GM18858 (cell line): ENCODE data around the gene EYS.

Experiments used
- ATAC-seq: cut with Tn5 transposase; IDR thresholded peaks from one replicate; pipeline ENCODE4 v1.9.1; 2021; ENCODE audit not compliant: unreplicated experiment

EYS gene

GRCh38 chr6:63716169-63716568 lies 1990.9 kb downstream of the EYS start:
- peak; percentile 54 for ATAC-seq

- no peak for ATAC-seq
These were observed 1992.9 kb downstream of the EYS start for GRCh38 chr6:63714091-63714490.

- no peak for ATAC-seq
These were observed 1993.7 kb downstream of the EYS start for GRCh38 chr6:63713332-63713731.

- no peak for ATAC-seq
These were observed 1997.9 kb downstream of the EYS start for GRCh38 chr6:63709148-63709547.

DNA sequence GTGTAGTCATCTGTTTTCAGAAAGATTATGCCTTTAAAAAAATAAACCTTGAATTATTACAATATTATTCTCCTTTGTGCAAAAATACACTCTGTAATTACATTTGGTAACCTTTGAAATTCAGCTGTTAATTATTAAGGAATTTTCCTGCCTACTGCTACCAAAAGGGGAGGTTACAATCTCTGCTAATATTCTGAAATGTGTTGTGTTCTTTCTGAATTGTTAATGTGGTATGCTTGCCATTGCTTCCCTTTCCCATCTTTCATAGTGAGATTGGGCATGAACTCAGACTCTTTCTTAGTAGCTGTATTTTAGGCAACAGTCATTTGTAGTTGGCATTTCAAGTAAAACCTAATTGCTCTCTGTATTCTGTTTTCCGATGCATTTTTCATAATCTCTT lies 1998.4 kb downstream of the EYS start:
- no peak for ATAC-seq

GRCh38 chr6:63706630-63707029 lies 2000.4 kb downstream of the EYS start:
- no peak for ATAC-seq

- no peak for ATAC-seq
These were observed 2001.3 kb downstream of the EYS start for GRCh38 chr6:63705707-63706106.

DNA sequence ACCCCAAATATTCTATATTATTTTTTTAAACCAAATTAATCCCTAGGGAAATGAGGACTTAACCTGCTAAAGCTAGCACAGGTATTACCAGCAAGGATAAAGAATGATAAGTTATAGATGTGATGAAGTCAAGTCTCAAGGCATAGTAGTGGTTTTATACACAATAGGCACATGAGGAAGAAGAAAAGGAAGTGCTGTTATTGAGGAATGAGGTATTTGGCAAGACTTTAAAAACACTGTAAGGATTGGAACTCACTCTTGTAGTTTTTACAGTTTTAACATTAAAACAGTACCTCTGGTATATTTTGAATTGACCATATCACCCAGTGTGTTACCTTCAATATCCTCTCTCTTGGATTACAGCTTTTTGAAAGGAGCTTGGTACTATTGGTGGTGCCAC lies 2016.8 kb downstream of the EYS start:
- no peak for ATAC-seq

DNA sequence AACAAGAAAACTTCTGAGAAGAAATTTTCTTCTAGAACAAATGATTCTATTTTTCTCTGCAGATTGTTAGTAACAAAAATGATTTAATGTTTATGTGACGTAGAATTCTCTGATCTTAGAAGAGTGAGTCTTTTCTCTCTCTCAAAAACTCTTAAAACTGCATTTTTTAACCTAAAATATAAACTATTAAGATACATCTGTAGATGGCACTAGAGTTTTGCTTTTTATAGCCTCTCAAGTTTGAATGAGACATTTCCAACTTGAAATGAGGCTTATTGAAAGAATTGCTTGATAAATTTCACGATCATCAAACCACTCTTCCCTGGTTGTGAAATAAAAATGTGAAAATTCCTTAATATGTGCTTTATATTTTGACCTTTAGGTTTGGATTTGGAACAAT lies 2017.6 kb downstream of the EYS start:
- ATAC-seq: no peak

DNA sequence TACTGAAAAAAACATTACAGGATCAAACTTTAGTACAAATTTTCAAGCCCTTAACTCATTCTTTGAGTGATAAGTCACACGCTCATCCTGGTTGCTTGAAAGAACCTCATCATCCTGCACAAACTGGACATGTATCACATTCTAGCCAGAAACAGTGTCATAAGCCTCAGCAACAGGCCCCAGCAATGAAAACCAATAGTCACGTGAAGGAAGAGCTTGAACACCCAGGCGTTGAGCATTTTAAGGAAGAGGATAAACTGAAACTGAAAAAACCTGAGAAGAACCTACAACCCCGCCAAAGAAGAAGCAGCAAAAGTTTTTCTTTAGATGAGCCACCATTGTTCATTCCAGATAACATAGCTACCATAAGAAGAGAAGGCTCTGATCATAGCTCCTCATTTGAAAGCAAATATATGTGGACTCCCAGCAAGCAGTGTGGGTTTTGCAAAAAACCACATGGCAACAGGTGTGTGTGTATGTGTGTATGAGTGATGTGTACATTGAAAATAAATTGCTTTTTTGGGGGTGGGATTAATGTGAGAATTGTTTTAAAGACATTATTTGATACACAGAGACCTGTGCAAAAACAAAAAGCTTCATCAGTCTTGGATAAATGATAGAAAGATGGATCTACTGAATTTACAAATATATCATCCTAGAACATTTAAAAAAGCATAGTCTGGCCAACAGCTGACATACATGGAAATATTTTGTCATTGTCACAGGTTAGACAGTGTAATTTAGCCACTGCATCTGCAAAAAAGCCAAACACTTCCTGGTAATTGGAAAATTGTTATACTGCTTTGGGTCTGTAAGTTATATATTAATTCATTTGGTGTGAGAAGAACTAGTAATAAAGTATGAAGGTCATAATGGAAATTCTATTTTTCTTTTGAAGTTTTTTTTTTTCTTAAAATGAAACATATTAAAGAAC lies 2021.3 kb downstream of the EYS start:
- peak; percentile 81 for ATAC-seq

- peak; percentile 31 for ATAC-seq
These were observed 2023.9 kb downstream of the EYS start for GRCh38 chr6:63683071-63683603.

DNA sequence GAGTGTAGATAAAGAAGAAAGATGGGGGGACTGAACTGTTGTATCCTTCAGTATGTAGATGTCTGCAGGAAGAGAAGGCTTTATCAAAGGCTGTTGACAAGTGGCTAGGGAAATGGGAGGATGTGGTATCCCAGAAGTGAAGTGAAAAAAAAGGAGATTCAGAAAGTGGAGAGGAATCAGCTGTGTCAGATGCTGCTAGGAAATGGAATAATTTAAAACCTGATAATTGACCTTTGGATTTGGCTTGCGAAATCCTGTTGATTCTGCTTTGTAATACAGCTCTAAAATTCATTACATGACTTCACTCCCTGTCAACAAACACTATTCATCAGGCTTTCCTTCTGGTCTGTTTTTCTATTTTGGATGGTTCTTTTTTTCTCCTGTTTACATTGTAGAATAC lies 2029.7 kb downstream of the EYS start:
- ATAC-seq: no peak

DNA sequence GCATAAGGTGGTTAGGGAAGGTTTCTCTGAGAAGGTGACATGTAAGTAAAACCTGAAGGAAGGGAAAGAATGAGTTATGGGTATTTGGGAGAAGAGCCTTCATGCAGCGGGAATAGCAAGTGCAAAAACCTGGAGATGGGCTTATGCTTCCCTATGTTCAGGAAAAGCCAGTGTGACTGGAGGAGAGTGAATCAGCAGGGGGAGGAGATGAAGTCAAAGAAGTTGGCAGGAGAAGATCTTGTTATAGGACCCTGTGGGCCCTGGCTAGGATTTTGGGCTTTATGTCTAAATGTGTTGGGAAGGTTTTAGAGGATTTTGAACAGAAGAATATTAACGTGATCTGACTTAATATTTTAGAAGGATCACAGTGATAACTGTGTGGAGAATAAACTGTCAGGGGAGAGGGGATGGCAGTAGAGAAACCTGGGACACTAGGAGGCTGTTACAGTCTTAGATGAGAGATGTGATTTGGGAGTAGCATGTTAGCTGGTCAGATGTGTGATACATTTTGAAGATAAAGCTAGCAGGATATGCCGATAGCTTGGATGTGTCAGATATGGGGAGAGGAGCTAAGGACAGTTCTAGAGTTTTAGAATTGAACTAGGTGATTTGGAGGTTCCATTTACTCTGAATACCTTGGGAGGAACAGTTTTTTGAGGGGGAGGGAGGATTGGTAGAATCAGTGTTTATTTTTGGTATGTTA lies 2030.5 kb downstream of the EYS start:
- no peak for ATAC-seq

DNA sequence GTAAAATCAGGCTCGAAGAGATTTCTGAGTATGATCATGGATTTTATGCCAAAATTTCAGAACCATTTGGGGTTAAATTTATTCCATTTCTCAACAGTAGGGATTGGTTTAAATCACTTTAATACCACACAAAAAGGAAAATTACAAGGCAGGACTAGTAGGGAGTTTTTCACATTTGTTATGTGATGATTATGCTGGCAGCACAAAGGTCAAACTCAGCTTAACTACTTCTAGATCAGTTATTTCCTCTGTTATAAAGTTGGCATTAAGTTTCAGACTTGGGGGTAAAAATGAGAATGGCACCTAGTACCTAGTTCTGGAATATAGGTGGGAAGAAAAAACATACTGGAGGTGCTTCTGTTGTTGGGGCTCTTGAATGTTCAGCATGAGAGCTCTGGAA lies 2031.9 kb downstream of the EYS start:
- no peak for ATAC-seq

- ATAC-seq: no peak
These were observed 2032.4 kb downstream of the EYS start for GRCh38 chr6:63674635-63675034.

- no peak for ATAC-seq
These were observed 2033.3 kb downstream of the EYS start for GRCh38 chr6:63673692-63674091.

DNA sequence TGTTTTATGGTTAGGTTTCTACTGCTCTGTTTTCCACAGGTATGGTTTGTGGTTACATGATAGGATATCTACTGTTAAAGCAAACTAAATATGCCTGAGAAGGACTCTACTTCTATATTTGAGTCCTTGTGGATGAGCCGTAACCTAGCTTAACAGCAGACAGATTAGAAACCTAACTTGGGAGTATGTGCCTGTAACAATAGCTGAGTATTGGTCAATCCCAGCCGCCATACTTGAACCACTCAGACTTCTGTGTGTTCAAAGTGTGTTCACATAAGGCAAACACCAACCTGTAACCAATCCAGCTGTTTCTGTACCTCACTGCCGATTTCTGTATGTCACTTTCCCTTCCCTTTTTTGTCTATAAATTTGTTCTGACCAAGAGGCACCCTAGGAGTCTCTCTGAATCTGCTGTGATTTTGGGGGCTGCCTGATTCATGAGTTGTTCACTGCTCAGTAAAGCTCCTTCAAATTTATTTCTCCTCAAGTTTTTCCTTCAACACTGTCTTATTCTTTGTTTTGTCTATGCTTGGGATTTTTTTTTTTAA lies 2034.4 kb downstream of the EYS start:
- no peak for ATAC-seq

- no peak for ATAC-seq
These were observed 2035.8 kb downstream of the EYS start for GRCh38 chr6:63671098-63671754.
